Measurements from ENCODE around the gene INSR. TPM values are rescaled to one million over a fixed set of nuclear protein-coding genes. Genes with fewer than 3 reads are reported as not detected.

Gene INSR
- total RNA-seq, 1 donor from 2014 or later, result 3.2 TPM

- ATAC-seq (ENCODE audit: low read depth) (no peak), DNase-seq (no peak)
- intact Hi-C loops (cut with micrococcal nuclease), result no loop called here
- no peaks in the 10 kb centered on the region for H3K27me3 Mint-ChIP-seq
- no peaks in the 10 kb centered on the region for H3K4me1 Mint-ChIP-seq
- no peak overlapping the region for H3K27ac Mint-ChIP-seq
- TF ChIP-seq CTCF (IDR thresholded peaks at IDR 0.05), result no peak
- ChIA-PET CTCF (no interaction called here), POLR2A (no interaction called here)
- H3K4me3 Mint-ChIP-seq, result no peak overlapping the region
- H3K36me3 Mint-ChIP-seq (ENCODE audit: low read depth), result no peaks in the 10 kb centered on the region
- no peaks in the 10 kb centered on the region for H3K9me3 Mint-ChIP-seq
These were observed 174.6 kb downstream of the INSR start for GRCh38 chr19:7119582-7119981.

GRCh38 chr19:7117248-7117647 lies 177.0 kb downstream of the INSR start:
- no peak overlapping the region for H3K4me3 Mint-ChIP-seq

GRCh38 chr19:7115721-7116120 lies 178.5 kb downstream of the INSR start:
- Mint-ChIP-seq H3K4me3 (no peak overlapping the region), H3K27me3 (peaks cover 2% of the 10 kb centered on the region), H3K27ac (no peak overlapping the region), H3K4me1 (no peaks in the 10 kb centered on the region), H3K36me3 (ENCODE audit: low read depth) (no peaks in the 10 kb centered on the region), H3K9me3 (no peaks in the 10 kb centered on the region)
- CTCF ChIA-PET, result no interaction called here
- TF ChIP-seq CTCF (IDR thresholded peaks at IDR 0.05), result no peak
- intact Hi-C loops (cut with micrococcal nuclease), result no loop called here
- POLR2A ChIA-PET, result no interaction called here
- no peak for ATAC-seq (ENCODE audit: low read depth)
- no peak for DNase-seq

More at GRCh38 chr19:7117248-7117647, 177.0 kb downstream of the INSR start:
- Mint-ChIP-seq H3K36me3 (ENCODE audit: low read depth) (no peaks in the 10 kb centered on the region), H3K9me3 (no peaks in the 10 kb centered on the region), H3K27ac (no peak overlapping the region), H3K4me1 (no peaks in the 10 kb centered on the region), H3K27me3 (peaks cover 1% of the 10 kb centered on the region)
- POLR2A ChIA-PET, result no interaction called here
- intact Hi-C loops (cut with micrococcal nuclease), result no loop called here
- no peak for TF ChIP-seq CTCF (IDR thresholded peaks at IDR 0.05)
- DNase-seq (no peak), ATAC-seq (ENCODE audit: low read depth) (no peak)
- CTCF ChIA-PET, result no interaction called here

GRCh38 chr19:7113233-7113632 lies 181.0 kb downstream of the INSR start:
- ATAC-seq (ENCODE audit: low read depth), result no peak
- no peaks in the 10 kb centered on the region for H3K4me1 Mint-ChIP-seq
- ChIA-PET POLR2A (interaction anchor here (0.6 to 0.7 kb wide), 2 partner anchors 241 to 296 kb away, joined by 3 to 5 read pairs; no protein-coding TSS in a partner anchor), CTCF (no interaction called here)
- H3K4me3 Mint-ChIP-seq, result no peak overlapping the region
- DNase-seq, result no peak
- intact Hi-C loops (cut with micrococcal nuclease), result no loop called here
- H3K36me3 Mint-ChIP-seq (ENCODE audit: low read depth), result no peaks in the 10 kb centered on the region
- H3K27me3 Mint-ChIP-seq, result peaks cover 2% of the 10 kb centered on the region
- no peak for TF ChIP-seq CTCF (IDR thresholded peaks at IDR 0.05)
- H3K9me3 Mint-ChIP-seq, result no peaks in the 10 kb centered on the region
- H3K27ac Mint-ChIP-seq, result no peak overlapping the region

GRCh38 chr19:7112675-7113074 lies 181.5 kb downstream of the INSR start:
- H3K4me3 Mint-ChIP-seq, result no peak overlapping the region
- DNase-seq (no peak), ATAC-seq (ENCODE audit: low read depth) (no peak)
- POLR2A ChIA-PET, result interaction anchor here (0.6 to 0.7 kb wide), 2 partner anchors 297 to 1170 kb away, joined by 3 to 4 read pairs; no protein-coding TSS in a partner anchor
- no peak for TF ChIP-seq CTCF (IDR thresholded peaks at IDR 0.05)
- H3K9me3 Mint-ChIP-seq, result no peaks in the 10 kb centered on the region
- peaks cover 2% of the 10 kb centered on the region for H3K27me3 Mint-ChIP-seq
- H3K27ac Mint-ChIP-seq, result no peak overlapping the region
- H3K36me3 Mint-ChIP-seq (ENCODE audit: low read depth), result no peaks in the 10 kb centered on the region
- CTCF ChIA-PET, result no interaction called here
- intact Hi-C loops (cut with micrococcal nuclease), result no loop called here
- no peaks in the 10 kb centered on the region for H3K4me1 Mint-ChIP-seq

All from activated B cell treated with CpG ODN at 0.5 μM for 24 hours (primary cell).